Measurements from ENCODE around the gene TMEFF2.

DNA sequence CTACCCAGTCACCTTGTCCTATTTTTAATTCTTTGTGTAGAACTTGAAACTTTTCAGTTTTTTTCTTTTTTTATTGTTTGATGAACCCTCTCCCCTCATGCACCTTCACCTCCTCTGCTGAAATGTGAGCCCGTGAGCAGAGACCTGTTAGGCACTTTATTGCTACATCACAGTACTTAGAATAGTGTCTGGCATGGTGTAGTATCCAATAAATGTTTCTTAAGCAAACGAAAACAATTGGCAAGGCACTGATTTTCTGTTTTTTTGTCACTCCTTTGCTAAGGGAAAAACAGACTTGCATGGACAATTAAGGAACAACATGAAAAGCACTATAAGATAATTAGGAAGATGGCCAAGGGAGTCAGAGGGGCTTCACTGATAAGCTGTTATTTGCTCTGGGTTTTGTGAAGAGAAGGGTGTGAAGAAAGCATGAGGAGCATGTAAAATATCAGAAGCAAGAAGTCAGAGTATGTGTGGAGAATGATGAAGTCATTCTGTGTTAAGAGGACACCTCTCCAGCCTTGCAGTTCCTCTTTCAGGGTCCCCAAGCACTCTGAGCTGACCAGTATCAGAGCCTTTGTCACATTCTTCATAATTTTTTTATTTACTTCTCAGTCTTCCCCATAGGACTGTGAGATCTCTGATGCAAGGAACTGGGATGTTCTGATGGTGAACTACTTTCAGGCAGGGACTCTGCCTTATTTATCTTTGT lies 248.1 kb downstream of the TMEFF2 start:
- no peak for TF ChIP-seq POLR2A (IDR thresholded peaks at IDR 0.05)
- TF ChIP-seq, protein P1, sequence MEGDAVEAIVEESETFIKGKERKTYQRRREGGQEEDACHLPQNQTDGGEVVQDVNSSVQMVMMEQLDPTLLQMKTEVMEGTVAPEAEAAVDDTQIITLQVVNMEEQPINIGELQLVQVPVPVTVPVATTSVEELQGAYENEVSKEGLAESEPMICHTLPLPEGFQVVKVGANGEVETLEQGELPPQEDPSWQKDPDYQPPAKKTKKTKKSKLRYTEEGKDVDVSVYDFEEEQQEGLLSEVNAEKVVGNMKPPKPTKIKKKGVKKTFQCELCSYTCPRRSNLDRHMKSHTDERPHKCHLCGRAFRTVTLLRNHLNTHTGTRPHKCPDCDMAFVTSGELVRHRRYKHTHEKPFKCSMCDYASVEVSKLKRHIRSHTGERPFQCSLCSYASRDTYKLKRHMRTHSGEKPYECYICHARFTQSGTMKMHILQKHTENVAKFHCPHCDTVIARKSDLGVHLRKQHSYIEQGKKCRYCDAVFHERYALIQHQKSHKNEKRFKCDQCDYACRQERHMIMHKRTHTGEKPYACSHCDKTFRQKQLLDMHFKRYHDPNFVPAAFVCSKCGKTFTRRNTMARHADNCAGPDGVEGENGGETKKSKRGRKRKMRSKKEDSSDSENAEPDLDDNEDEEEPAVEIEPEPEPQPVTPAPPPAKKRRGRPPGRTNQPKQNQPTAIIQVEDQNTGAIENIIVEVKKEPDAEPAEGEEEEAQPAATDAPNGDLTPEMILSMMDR (IDR thresholded peaks at IDR 0.05): no peak
